ENCODE data around the gene DENND1A. TPM values are rescaled to one million over a fixed set of nuclear protein-coding genes. Genes with fewer than 3 reads are reported as not detected.

DENND1A gene
- total RNA-seq, 2 donors from 2014 or later = 18.9 to 26.8 TPM

DNA sequence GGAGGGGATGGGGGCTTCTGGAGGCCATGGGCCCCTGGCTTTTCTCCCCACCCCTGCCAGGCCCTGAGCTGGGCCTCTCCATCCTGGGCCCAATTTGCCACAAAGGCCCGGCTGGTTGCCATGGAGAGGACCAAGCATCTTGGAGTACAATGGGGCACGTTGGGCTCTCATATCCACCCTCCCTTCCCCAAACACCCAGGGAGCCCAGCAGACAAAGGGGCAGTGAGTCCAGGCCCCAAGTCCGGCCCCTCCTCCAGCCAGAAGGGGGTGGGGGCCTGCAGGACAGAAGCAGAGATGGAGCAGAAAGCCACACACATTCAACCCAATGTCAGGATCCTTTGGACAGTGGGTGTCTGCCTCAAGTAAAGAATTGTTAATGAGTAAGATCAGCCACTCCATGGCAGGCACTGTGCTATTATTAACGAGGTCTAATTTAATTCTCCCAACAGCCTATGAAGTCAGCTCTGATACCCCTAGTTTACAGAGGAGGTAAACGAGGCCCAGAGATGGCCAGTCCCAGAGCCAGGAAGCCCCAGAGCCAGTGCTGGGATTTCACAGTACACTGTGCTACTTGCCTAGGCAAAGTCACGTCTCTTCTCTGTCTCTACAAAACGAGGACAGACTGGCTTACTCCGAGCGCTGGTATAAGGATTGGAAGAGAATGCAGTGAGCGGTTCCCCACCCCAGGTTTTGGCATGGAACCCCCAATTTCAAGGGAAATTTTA lies 571.6 kb downstream of the DENND1A start:
- DNase-seq (ENCODE audit: low spot score) = no peak
- Histone ChIP-seq H3K27ac (no peak overlapping the region), H3K9me3 (no peaks in the 10 kb centered on the region), H3K36me3 (no peaks in the 10 kb centered on the region), H3K4me1 (replicated peaks) (no peaks in the 10 kb centered on the region), H3K27me3 (replicated peaks; ENCODE audit: insufficient read depth) (no peaks in the 10 kb centered on the region), H3K4me3 (no peak overlapping the region)
- TF ChIP-seq, protein P1, sequence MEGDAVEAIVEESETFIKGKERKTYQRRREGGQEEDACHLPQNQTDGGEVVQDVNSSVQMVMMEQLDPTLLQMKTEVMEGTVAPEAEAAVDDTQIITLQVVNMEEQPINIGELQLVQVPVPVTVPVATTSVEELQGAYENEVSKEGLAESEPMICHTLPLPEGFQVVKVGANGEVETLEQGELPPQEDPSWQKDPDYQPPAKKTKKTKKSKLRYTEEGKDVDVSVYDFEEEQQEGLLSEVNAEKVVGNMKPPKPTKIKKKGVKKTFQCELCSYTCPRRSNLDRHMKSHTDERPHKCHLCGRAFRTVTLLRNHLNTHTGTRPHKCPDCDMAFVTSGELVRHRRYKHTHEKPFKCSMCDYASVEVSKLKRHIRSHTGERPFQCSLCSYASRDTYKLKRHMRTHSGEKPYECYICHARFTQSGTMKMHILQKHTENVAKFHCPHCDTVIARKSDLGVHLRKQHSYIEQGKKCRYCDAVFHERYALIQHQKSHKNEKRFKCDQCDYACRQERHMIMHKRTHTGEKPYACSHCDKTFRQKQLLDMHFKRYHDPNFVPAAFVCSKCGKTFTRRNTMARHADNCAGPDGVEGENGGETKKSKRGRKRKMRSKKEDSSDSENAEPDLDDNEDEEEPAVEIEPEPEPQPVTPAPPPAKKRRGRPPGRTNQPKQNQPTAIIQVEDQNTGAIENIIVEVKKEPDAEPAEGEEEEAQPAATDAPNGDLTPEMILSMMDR (IDR thresholded peaks at IDR 0.05) = no peak
- TF ChIP-seq POLR2AphosphoS5 (IDR thresholded peaks at IDR 0.05) = no peak
- TF ChIP-seq POLR2A (IDR thresholded peaks at IDR 0.05) = no peak
- intact Hi-C loops (cut with DNase I) = loop anchor here (10.0 kb wide), 1 partner anchor 894 kb away; no protein-coding TSS in a partner anchor
- 86% methylated on average over 10 of the region's 10 CpGs for WGBS

DNA sequence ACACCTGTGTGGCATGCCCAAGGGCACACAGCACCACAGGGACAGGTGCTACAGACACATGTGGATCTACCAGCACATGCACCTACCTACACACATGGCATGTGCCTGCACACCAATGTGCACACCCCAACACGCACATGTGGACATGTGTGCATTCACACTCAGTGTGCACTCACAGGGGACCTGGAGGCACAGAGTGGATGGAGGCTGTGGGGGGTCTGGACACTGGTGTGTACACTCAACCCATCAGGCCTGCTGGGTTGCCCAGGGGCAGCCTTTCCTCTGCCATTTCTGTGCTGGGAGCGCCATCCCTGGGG lies 572.2 kb downstream of the DENND1A start:
- no peak for TF ChIP-seq POLR2AphosphoS5 (IDR thresholded peaks at IDR 0.05)
- no peak for TF ChIP-seq POLR2A (IDR thresholded peaks at IDR 0.05)
- TF ChIP-seq, protein P1 (IDR thresholded peaks at IDR 0.05) = no peak

DNA sequence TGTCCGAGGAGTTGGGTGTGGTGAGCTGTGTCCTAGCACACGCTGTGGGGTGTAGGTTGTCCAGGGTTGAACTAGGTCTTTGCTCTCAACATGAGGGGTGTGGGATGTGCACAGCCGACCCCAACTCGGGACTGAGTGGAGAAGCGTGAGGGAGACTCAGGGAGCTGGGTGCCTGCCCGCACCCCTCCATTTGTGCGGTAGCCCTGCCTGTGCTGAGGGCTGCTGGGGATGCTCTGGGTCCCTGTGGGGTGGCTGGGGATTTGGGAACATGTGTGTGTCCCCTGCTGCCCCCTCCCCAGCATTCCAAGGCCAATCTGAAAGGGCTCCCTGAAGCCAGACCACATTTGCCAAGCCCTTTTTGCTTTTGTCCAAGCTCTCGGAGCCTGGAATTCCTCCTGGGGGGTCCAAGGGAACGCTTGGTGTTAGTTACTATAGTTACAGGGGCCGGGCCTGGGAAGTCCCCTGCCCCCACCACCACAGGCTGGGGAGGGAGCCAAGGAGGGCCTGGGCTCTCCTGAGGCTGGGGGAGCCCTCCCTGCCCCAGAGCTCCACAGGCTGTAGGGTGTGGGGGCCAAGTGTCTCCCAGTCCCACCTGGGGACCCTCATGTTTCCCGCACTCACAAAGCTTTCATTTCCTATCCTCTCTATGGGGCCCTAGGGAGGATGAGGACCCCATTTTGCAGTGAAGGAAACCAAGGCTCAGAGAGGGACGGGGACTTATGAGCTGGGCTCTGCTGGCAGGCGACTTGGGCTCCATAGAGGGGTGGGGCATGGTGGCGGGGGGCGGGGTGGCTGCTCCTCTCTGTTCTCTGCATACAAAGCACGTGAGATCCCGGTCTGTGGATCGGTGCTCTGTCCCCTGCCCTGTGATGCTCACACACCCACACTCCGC lies 572.8 kb downstream of the DENND1A start:
- no peaks in the 10 kb centered on the region for H3K4me1 ChIP-seq (replicated peaks)
- TF ChIP-seq POLR2A (IDR thresholded peaks at IDR 0.05) = no peak
- TF ChIP-seq, protein P1 (IDR thresholded peaks at IDR 0.05) = no peak
- no peak for TF ChIP-seq POLR2AphosphoS5 (IDR thresholded peaks at IDR 0.05)
- no peak for DNase-seq (ENCODE audit: low spot score)
- no peak overlapping the region for H3K27ac ChIP-seq
- H3K36me3 ChIP-seq = no peaks in the 10 kb centered on the region
- intact Hi-C loops (cut with DNase I) = loop anchor here (10.0 kb wide), 1 partner anchor 892 kb away; no protein-coding TSS in a partner anchor
- H3K9me3 ChIP-seq = no peaks in the 10 kb centered on the region
- H3K4me3 ChIP-seq = no peak overlapping the region
- 69% methylated on average over 16 of the region's 19 CpGs for WGBS
- no peaks in the 10 kb centered on the region for H3K27me3 ChIP-seq (replicated peaks; ENCODE audit: insufficient read depth)

More for the DNA sequence above, 572.2 kb downstream of the DENND1A start:
- Histone ChIP-seq H3K36me3 (no peaks in the 10 kb centered on the region), H3K9me3 (no peaks in the 10 kb centered on the region), H3K4me3 (no peak overlapping the region), H3K4me1 (replicated peaks) (no peaks in the 10 kb centered on the region), H3K27ac (no peak overlapping the region), H3K27me3 (replicated peaks; ENCODE audit: insufficient read depth) (no peaks in the 10 kb centered on the region)
- no peak for DNase-seq (ENCODE audit: low spot score)
- intact Hi-C loops (cut with DNase I) = loop anchor here (10.0 kb wide), 1 partner anchor 893 kb away; no protein-coding TSS in a partner anchor
- 100% methylated on average over 2 of the region's 2 CpGs for WGBS

GRCh38 chr9:123355761-123356431 lies 574.0 kb downstream of the DENND1A start, which contains the start of gene CRB2:
CRB2 (plus strand) TSS chr9:123356197; CDS start chr9:123356261, 64 bp downstream.
- no peak for TF ChIP-seq POLR2AphosphoS5 (IDR thresholded peaks at IDR 0.05)
- TF ChIP-seq, protein P1 (IDR thresholded peaks at IDR 0.05) = no peak
- H3K27me3 ChIP-seq (replicated peaks; ENCODE audit: insufficient read depth) = no peaks in the 10 kb centered on the region
- intact Hi-C loops (cut with DNase I) = loop anchor here (10.0 kb wide), 1 partner anchor 891 kb away; no protein-coding TSS in a partner anchor
- 71% methylated on average over 13 of the region's 17 CpGs for WGBS
- H3K27ac ChIP-seq = no peak within 1 kb of the TSS
- no peaks in the 10 kb centered on the region for H3K4me1 ChIP-seq (replicated peaks)
- DNase-seq (ENCODE audit: low spot score) = no peak
- H3K4me3 ChIP-seq = no peak within 1 kb of the TSS
- no peaks in the 10 kb centered on the region for H3K9me3 ChIP-seq
- H3K36me3 ChIP-seq = no peaks in the 10 kb centered on the region
